DMS79 (cell line): ENCODE measurements around the gene TNP1.

Source experiments
- DNase-seq: peaks from one replicate; lab custom pipeline; 2025; lab: John Stamatoyannopoulos, UW

Gene TNP1

DNA sequence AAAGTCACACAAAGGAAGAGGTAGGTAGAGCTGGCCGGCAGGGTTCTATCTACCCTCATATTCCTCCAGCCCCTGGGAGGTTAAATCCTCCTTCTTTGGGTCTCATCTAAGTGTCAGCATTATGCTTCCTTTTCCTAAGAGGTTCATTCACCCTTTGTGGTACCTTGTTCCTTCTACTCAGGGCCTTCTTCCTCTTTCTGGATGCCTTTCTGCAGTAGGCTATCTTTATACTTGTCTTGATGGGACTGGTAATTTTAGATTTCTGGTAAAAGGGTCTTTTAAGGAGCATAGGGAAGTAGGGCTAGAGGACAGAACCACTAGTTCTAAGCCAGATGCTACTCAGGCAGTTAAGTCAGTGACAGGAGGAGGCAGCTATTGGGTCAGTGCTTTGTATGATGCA lies 13.7 kb upstream of the TNP1 start:
- DNase-seq, result no peak

DNA sequence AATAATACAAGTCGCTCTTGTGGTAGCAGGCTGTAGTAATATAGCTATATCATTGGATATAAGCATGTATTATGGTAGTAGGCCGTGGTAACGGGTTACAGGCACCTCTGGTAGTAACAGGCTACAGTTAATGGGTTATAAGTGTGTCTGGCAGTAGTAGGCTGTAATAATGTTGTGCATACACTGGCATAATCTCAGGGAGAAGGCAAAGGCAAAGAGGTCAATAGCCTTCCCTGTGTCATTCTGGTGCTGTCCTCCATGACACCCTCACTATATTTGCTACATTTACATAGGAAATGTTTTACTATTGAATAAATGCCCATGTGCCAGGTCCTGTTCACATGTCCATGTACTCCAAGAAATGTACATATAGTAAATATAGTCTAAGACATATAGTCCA lies 12.8 kb upstream of the TNP1 start:
- DNase-seq, result no peak

GRCh38 chr2:216872040-216872439 lies 12.2 kb upstream of the TNP1 start:
- no peak for DNase-seq

DNA sequence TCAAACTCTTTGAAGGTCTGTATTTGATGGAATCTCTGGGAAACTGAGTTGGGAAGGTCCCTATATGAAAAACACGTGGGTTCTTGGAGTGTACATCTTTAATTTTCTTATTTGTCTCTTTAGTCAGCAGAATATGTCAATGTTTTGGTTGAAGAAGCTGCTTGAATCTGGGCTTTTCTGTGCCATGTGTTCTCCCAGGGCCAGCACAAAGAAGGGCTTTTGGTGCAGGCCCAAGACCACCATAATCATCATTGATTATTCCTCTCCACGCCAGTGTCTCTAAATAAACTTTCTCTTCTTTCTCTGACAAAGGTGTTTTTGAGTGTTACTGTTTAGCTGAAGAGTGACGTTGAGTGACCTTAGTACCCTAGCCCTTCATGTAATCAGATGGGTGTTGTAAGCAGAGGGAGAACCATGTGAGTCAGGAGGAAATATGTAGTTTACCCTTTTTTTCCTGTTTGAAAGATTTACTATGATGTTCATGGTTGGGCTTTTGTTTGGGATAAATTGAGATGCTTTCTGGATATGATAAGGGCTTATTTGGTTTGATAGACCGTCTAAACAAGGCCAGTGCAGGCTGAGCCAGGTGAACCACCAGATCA lies 11.6 kb upstream of the TNP1 start:
- DNase-seq, result no peak

- DNase-seq, result no peak
These were observed 10.9 kb upstream of the TNP1 start for GRCh38 chr2:216870508-216871332.

DNA sequence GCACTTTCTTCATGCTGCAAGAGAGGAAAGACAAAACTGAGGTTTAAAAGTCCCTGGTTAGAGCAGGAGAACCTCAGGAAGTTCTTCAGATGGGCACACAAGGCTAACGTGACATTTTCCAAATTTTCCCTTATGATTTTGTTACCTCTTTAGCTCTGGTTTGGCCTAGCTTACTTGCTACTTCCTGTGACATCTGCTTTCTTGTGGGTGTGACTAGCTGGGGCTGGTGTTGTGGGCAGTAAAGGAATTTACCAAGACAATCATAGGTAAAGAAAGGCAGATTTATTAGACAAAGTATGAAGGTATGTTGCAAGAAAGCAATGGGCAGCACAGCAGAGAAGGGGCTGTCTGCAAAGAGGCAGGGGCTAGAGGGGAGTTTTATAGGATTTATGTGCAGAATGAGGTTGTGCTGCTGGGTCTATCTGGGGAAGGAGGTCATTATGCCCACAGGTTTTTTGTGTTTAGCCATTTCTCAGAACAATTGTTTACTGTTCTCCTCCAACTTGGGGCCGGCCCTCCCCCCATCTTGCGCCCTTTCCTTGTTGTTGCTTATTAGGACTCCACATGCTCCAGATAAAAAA lies 6.7 kb upstream of the TNP1 start:
- no peak for DNase-seq

- no peak for DNase-seq
These were observed 5.8 kb upstream of the TNP1 start for GRCh38 chr2:216865658-216866057.

- DNase-seq, result no peak
These were observed 4.1 kb upstream of the TNP1 start for GRCh38 chr2:216863946-216864345.

- DNase-seq, result no peak
These were observed 2.9 kb upstream of the TNP1 start for GRCh38 chr2:216862628-216863398.

GRCh38 chr2:216860426-216861137 lies 718 bp upstream of the TNP1 start:
- DNase-seq, result no peak

DNA sequence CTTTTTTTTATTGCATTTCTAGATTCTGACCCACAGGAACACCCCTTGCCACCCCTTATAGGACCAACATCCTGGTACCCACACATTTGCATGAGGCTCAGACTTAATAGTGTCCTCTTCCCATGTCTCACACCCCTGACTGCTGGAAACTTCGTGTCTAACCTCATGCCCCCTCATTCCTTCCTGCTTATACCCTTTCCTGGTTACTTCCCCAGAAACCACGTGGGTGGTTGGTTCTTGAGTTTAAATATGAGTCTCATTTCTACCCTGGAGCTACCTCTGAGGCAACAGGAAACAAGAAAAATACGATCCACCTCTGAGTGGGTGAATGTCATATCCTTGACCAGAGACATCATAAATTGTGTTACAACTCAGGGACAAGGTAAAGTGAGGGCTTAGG lies 1.6 kb downstream of the TNP1 start:
- no peak for DNase-seq

DNA sequence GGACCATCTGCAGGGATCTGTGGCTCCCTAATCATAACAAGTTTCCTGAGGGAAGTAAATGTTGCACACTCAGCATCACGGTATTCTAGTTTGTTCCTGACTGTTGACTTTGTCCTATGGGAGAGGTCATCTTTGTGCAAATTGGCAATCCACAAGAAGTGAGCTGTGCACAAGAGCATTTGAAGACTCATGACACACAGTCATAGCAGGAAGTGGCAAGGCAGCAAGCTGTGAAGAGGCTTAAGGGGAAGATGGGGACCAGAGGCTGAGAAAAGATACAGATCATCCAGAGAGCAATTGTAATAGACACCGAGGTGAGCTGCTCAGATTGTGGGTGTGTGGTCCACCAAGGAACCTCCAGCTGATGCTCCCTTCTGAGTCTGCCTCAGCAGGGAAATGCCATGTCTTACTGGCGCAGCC lies 2.7 kb downstream of the TNP1 start:
- no peak for DNase-seq

DNA sequence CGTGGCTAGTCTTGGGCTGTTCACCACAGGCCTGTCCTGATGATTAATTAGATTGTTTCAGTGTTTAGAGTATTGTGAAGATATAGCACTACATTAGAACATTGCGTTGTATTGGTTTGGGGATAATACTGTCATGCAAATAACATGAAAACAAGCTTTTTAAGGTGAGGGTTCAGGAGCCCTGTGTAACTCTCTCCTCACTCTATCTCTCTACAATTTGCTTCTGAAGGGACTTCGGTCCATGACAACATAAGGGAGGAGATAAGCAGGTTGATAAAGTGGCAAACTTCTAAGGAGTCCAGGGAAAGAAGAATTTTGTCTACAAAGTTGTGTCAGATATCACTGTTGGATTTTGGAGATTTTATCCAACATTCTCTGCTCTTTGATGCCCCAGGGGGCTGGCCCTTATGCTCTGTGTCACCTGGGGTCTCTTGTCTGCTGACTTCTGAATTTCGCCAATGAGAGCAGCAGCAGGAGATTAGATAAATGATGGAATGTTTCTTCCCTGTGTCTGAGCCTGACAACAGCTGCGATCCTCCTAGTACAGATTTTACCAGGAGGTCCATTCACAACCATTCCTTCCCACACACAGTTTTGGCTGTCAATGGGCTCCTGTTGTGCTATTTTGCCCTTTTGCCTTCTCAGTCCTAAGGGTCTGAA lies 3.3 kb downstream of the TNP1 start:
- DNase-seq, result no peak

GRCh38 chr2:216855605-216856004 lies 4.3 kb downstream of the TNP1 start:
- DNase-seq, result no peak

GRCh38 chr2:216855079-216855478 lies 4.8 kb downstream of the TNP1 start:
- no peak for DNase-seq

DNA sequence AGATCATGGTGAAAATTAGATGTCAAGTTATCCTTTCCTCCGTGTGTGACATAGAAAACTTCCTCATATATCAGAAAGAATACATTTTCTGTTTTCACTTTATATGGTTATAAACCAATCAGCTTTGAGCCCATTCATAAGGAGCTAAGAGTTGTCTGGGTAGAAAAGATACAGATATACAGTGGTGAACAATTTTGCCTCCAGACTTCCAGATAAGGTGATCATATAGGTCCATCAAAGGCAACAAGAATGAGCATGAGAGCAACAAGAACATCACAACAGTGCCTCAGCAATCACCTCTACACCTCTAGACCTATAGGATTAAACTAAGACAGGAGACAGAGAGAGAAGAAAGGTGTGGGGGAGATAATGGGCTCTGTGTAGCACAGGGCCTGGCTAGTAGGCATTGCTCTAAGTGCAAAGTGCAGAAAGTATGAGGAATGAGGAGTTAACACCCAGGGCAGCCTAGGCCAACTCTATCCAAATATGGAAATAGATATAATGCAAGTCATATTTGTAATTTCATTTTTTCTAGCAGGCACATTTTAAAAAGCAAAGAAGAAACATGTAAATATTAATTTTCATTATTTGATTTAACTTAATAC lies 8.3 kb downstream of the TNP1 start:
- no peak for DNase-seq

GRCh38 chr2:216850665-216851322 lies 9.1 kb downstream of the TNP1 start:
- DNase-seq, result no peak

DNA sequence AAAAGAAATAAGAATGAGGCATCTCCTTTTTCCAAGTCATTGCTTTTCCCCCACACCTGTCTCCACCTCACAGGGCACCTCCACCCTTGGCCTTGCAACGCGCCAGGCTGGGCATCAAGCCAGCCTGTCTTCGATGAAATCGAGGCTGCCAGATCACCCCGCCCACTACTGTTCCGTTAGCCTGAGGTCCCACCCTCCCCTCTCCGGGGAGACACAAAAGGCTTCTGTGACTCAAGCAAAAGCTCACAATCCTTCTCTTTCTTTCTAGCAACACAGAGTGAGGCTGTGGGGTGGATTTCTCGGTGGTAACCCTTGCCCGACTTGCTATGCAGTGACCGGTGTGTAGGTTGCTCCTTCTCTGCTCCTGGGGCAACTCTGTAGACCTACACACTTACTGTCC lies 9.9 kb downstream of the TNP1 start:
- no peak for DNase-seq

DNA sequence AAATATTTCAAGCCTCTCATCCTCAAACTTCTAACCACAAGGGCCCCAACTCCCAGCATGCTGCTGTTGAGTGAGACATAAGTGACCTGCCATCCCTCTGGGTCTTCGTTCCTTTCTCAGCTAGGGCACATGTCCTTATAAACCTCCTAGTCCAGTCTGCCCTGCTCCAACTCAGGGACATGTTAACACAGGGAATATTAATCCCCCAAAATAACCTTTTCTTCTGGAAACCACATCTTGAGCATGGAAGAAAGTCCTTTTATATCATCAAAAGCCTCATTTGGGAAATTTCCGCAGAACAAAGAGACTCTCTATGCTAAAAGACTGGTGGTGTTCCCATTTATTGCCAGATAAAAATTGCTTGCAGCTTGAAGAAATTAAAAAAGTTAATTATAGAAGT lies 14.4 kb downstream of the TNP1 start:
- DNase-seq, result no peak

GRCh38 chr2:216842636-216843035 lies 17.2 kb downstream of the TNP1 start:
- DNase-seq, result no peak

DNA sequence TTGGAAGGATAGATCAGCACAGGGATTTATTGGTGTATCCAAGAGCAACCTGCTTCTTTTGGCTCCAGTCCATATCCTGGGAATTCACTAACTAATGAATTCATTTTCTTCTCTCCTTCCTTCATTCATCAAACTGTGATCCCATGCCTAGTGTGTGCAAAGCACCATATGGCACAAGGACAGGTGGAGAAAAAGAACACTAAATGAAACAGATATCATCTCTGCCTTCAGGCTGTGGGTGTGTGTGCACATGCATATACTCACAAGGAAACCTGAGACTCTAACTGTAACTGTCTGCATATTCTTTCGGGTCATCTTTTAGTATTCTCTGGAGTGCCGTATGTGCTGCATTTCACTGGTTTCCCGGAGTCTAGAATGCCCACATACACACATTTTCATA lies 20.2 kb downstream of the TNP1 start:
- no peak for DNase-seq
